ENCODE measurements around the gene KBTBD7. TPM values are rescaled to one million over a fixed set of nuclear protein-coding genes. Genes with fewer than 3 reads are reported as not detected.

KBTBD7 gene
- total RNA-seq (1 to 10 TPM; 4.2 to 9.1 (median 6.0) TPM), polyA plus RNA-seq (1 to 10 TPM; 2.2 to 2.6 TPM)
- long read RNA-seq, donor 1, full-length matches to known transcripts, result 19 of 19 reads
- long read RNA-seq, donor 1, partial matches to known transcripts, result 0 of 19 reads
- long read RNA-seq, donor 1, other reads (novel, unspliced or antisense), result 0 of 19 reads
- long read RNA-seq, donor 2, full-length matches to known transcripts, result 43 of 43 reads
- long read RNA-seq, donor 2, partial matches to known transcripts, result 0 of 43 reads
- long read RNA-seq, donor 2, other reads (novel, unspliced or antisense), result 0 of 43 reads
- long read RNA-seq, donor 3, full-length matches to known transcripts, result 16 of 16 reads
- long read RNA-seq, donor 3, partial matches to known transcripts, result 0 of 16 reads
- long read RNA-seq, donor 3, other reads (novel, unspliced or antisense), result 0 of 16 reads

- no peaks in the 10 kb centered on the region for H3K36me3 ChIP-seq
- peak within 1 kb of the TSS; percentile 56 to 92 (median 78) for H3K4me3 ChIP-seq
- peak in 3 of 12 donors; percentile 11 to 31 (median 18) for TF ChIP-seq CTCF (IDR thresholded peaks at IDR 0.05)
- TF ChIP-seq POLR2A (IDR thresholded peaks at IDR 0.05), result peak in 1 of 2 donors; percentile 82
- no peaks in the 10 kb centered on the region for H3K9me3 ChIP-seq
- peak within 1 kb of the TSS; percentile 75 to 97 (median 92) for H3K27ac ChIP-seq
- H3K4me1 ChIP-seq, result peaks cover 0 to 37% (median 17%) of the 10 kb centered on the region in 12 donors
- peak; percentile 95 to 100 (median 100) for ATAC-seq
- 4 to 18% (median 6%) methylated on average over 32 to 66 of the region's 66 CpGs for WGBS, 4 donors
- peak; percentile 94 to 97 (median 96) for DNase-seq
- no peaks in the 10 kb centered on the region for H3K27me3 ChIP-seq
- intact Hi-C loops (cut with DNase I), result loop anchor here in 9 of 10 donors (1.0 to 10.0 kb wide), 5 partner anchors 61 to 132 kb away; partner anchors contain the start of genes KBTBD6 (in 9 of the 9), MTRF1 (in 3 of the 9) and WBP4 (in 1 of the 9)
Observed at GRCh38 chr13:41193919-41194824, at the start of gene KBTBD7. Gene KBTBD7, minus strand, starts transcription at chr13:41194569. Its CDS starts 312 bp downstream, at chr13:41194257.

- ATAC-seq, result no peak
- intact Hi-C loops (cut with DNase I), result no loop called here
- WGBS, 4 donors, result 68 to 82% (median 78%) methylated on average over 4 of the region's 4 CpGs
- Histone ChIP-seq H3K36me3 (peaks cover 0 to 30% (median 20%) of the 10 kb centered on the region in 9 donors), H3K27me3 (no peaks in the 10 kb centered on the region), H3K4me1 (peaks cover 0 to 5% (median 0%) of the 10 kb centered on the region in 12 donors), H3K9me3 (no peaks in the 10 kb centered on the region), H3K4me3 (no peak overlapping the region), H3K27ac (no peak overlapping the region)
- no peak for DNase-seq
- TF ChIP-seq POLR2A (IDR thresholded peaks at IDR 0.05), result no peak
- no peak for TF ChIP-seq CTCF (IDR thresholded peaks at IDR 0.05)
Observed at GRCh38 chr13:41241626-41242025, 47.3 kb upstream of the KBTBD7 start.

GRCh38 chr13:41236369-41236768 is 42.0 kb upstream of the KBTBD7 start:
- TF ChIP-seq POLR2A (IDR thresholded peaks at IDR 0.05) (no peak), CTCF (IDR thresholded peaks at IDR 0.05) (no peak)
- no peaks in the 10 kb centered on the region for H3K27me3 ChIP-seq
- H3K4me3 ChIP-seq, result no peak overlapping the region
- ATAC-seq, result no peak
- WGBS, 4 donors, result 77 to 100% (median 89%) methylated on average over 1 of the region's 1 CpG
- no peaks in the 10 kb centered on the region for H3K9me3 ChIP-seq
- peaks cover 0 to 6% (median 0%) of the 10 kb centered on the region in 12 donors for H3K4me1 ChIP-seq
- DNase-seq, result no peak
- peaks cover 0 to 53% (median 32%) of the 10 kb centered on the region in 9 donors for H3K36me3 ChIP-seq
- H3K27ac ChIP-seq, result no peak overlapping the region
- intact Hi-C loops (cut with DNase I), result no loop called here

Data from heart left ventricle (tissue), 16 donors.